GM23248 (cell line): Measurements from ENCODE around the gene BCKDHB. TPM values are rescaled to one million over a fixed set of nuclear protein-coding genes. Genes with fewer than 3 reads are reported as not detected.
A peak's percentile ranks its signal among the peaks of the same experiment; 100 is the strongest.

ENCODE experiments used
- DNase-seq: peaks from one replicate; pipeline ENCODE4 v3.0.0-alpha.2; 2015
- H2AFZ ChIP-seq: fragments of 200-600 bp; sonication (generic); 2 replicates; pipeline ENCODE4 v1.6.1; 2016; ENCODE audit warnings: antibody characterized with exemption
- H3F3A ChIP-seq: fragments of 200-600 bp; sonication (generic); 2 replicates; pipeline ENCODE4 v1.6.1; 2016; ENCODE audit warnings: mild to moderate bottlenecking, antibody characterized with exemption, mixed run types; ENCODE audit not compliant: insufficient read depth
- H3K27ac ChIP-seq: fragments of 200-600 bp; sonication (generic); 2 replicates; pipeline ENCODE4 v1.5.1; 2016; ENCODE audit warnings: mild to moderate bottlenecking
- H3K27me3 ChIP-seq: fragments of 200-600 bp; sonication (generic); replicated peaks from 2 replicates; pipeline ENCODE4 v1.6.1; 2016; ENCODE audit warnings: mild to moderate bottlenecking; ENCODE audit not compliant: insufficient read depth
- H3K36me3 ChIP-seq: fragments of 200-600 bp; sonication (generic); 2 replicates; pipeline ENCODE4 v1.6.1; 2016; ENCODE audit warnings: low read depth, mild to moderate bottlenecking
- H3K4me1 ChIP-seq: fragments of 200-600 bp; sonication (generic); 2 replicates; pipeline ENCODE4 v1.6.1; 2016; ENCODE audit warnings: mild to moderate bottlenecking; ENCODE audit not compliant: insufficient read depth
- H3K4me2 ChIP-seq: fragments of 200-600 bp; sonication (generic); one replicate; pipeline ENCODE4 v1.6.1; 2016; ENCODE audit warnings: mild to moderate bottlenecking; ENCODE audit not compliant: unreplicated experiment
- H3K4me3 ChIP-seq: fragments of 200-600 bp; sonication (generic); 2 replicates; pipeline ENCODE4 v1.5.1; 2016; ENCODE audit warnings: mild to moderate bottlenecking
- H3K79me2 ChIP-seq: fragments of 200-600 bp; sonication (generic); 2 replicates; pipeline ENCODE4 v1.6.1; 2016; ENCODE audit warnings: mild to moderate bottlenecking; ENCODE audit not compliant: insufficient read depth
- H3K9ac ChIP-seq: fragments of 200-600 bp; sonication (generic); 2 replicates; pipeline ENCODE4 v1.6.1; 2016; ENCODE audit warnings: mild to moderate bottlenecking
- H3K9me2 ChIP-seq: fragments of 200-600 bp; sonication (generic); 2 replicates; pipeline ENCODE4 v1.6.1; 2016; ENCODE audit warnings: mixed run types, mild to moderate bottlenecking, moderate library complexity; ENCODE audit not compliant: insufficient read depth
- H3K9me3 ChIP-seq: fragments of 200-600 bp; sonication (generic); one replicate; pipeline ENCODE4 v1.6.1; 2017; ENCODE audit warnings: low read depth
- H4K20me1 ChIP-seq: fragments of 200-600 bp; sonication (generic); 2 replicates; pipeline ENCODE4 v1.6.0; 2016; ENCODE audit not compliant: insufficient read depth
- EZH2 ChIP-seq: fragments of 200-600 bp; sonication (generic); IDR thresholded peaks from 2 replicates; pipeline ENCODE4 v1.6.1; 2018; ENCODE audit warnings: antibody characterized with exemption, mild to moderate bottlenecking; ENCODE audit not compliant: insufficient read depth, poor library complexity, severe bottlenecking
- EZH2phosphoT487 ChIP-seq: fragments of 200-600 bp; sonication (generic); IDR thresholded peaks from 2 replicates; pipeline ENCODE4 v1.6.1; 2018; ENCODE audit warnings: antibody characterized with exemption, moderate library complexity, mild to moderate bottlenecking, low read depth; ENCODE audit not compliant: insufficient read depth
- WGBS, 2 experiments: methylation state at CpG; one replicate each; pipeline ENCODE4 v1.1.6; 2015 to 2017; ENCODE audit warnings: low lambda C conversion rate in 2 of 2, low coverage in 1 of 2; ENCODE audit errors: missing lambda C conversion rate in 2 of 2; 5-methylcytosine and 5-hydroxymethylcytosine counted together
- in situ Hi-C: fragments of 300-500 bp; cut with MboI; formaldehyde crosslinking; loops from 2 replicates; pipeline ENCODE4 v1.15.0; 2020
- polyA plus RNA-seq: library from polyadenylated mRNA; unstranded; fragments of >200 nt; fragmentation: Nextera tagmentation; extraction: Ambion mirVana; gene quantifications from 2 replicates; pipeline ENCODE4 v1.2.1, GENCODE V29; 2016
- total RNA-seq: library from RNA; depleted of rRNA; stranded (reverse); fragments of >200 nt; shearing (Covaris generic); gene quantifications from 2 replicates; pipeline ENCODE4 v1.2.3, GENCODE V29; 2014

BCKDHB gene
- total and polyA plus RNA-seq, 2 experiments from 2014 or later, result 18.4 to 33.8 TPM

DNA sequence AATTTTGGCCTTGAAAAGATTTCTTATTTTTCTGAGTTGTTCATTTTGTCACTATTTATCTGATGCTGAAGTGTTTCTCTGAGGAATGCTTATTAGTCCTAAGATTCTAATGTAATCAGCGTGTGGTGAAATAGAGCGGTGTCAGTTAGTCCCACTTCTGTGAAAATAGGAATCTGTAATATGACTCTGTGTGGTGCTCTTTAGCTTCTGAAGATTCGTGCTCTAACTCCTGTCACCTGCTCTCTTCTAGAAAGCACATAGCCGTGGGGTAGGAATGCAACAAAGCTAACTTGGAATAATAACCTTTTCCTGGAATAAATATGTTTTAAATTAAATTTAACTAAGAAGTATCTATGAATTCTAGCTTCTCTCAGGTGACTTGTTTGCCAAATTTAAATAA is 90.4 kb downstream of the BCKDHB start:
- no peaks in the 10 kb centered on the region for H3K9me2 ChIP-seq
- no peaks in the 10 kb centered on the region for H3F3A ChIP-seq
- H3K27ac ChIP-seq, result no peak overlapping the region
- H3K4me1 ChIP-seq, result peaks cover 11% of the 10 kb centered on the region
- no peak overlapping the region for H2AFZ ChIP-seq
- no peak overlapping the region for H3K4me3 ChIP-seq
- H4K20me1 ChIP-seq, result no peaks in the 10 kb centered on the region
- no peak overlapping the region for H3K4me2 ChIP-seq
- TF ChIP-seq EZH2phosphoT487, result no peak
- no peak for TF ChIP-seq EZH2
- no peaks in the 10 kb centered on the region for H3K36me3 ChIP-seq
- H3K9me3 ChIP-seq, result no peaks in the 10 kb centered on the region
- no peaks in the 10 kb centered on the region for H3K79me2 ChIP-seq
- H3K9ac ChIP-seq, result no peak overlapping the region
- DNase-seq, result no peak
- no peaks in the 10 kb centered on the region for H3K27me3 ChIP-seq
- WGBS, 2 experiments, result 36 to 43% methylated on average over 4 of the region's 4 CpGs
- in situ Hi-C loops, result no loop called here

DNA sequence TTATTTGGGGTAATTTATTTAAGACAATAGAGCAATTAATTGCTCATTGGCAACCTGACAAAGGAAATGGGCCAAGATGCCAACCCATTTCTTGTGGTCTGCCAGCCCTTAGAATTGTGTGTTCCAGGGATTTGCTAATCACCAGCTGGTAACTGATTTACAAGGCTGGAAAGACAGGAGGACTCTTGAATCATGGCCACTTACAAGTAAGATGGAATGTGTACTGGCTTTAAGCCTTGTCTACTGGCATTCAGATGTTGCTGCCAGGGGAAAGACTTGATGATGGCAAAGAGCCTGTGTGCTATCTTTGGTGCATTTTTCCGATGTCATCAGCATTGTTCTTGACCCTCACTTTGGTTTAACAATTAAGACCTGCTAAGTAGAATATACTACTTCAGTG is 91.0 kb downstream of the BCKDHB start:
- H3K4me1 ChIP-seq, result peaks cover 11% of the 10 kb centered on the region
- H3K4me3 ChIP-seq, result no peak overlapping the region
- H4K20me1 ChIP-seq, result no peaks in the 10 kb centered on the region
- no peak overlapping the region for H3K27ac ChIP-seq
- no peak for TF ChIP-seq EZH2phosphoT487
- no peak for TF ChIP-seq EZH2
- H3K4me2 ChIP-seq, result no peak overlapping the region
- no peaks in the 10 kb centered on the region for H3K9me3 ChIP-seq
- DNase-seq, result peak; percentile 67
- H3K79me2 ChIP-seq, result no peaks in the 10 kb centered on the region
- H3K27me3 ChIP-seq, result no peaks in the 10 kb centered on the region
- H3F3A ChIP-seq, result no peaks in the 10 kb centered on the region
- H3K9ac ChIP-seq, result no peak overlapping the region
- H3K9me2 ChIP-seq, result no peaks in the 10 kb centered on the region
- 9 to 12% methylated on average over 1 of the region's 1 CpG for WGBS, 2 experiments
- no peak overlapping the region for H2AFZ ChIP-seq
- no peaks in the 10 kb centered on the region for H3K36me3 ChIP-seq
- in situ Hi-C loops, result no loop called here

DNA sequence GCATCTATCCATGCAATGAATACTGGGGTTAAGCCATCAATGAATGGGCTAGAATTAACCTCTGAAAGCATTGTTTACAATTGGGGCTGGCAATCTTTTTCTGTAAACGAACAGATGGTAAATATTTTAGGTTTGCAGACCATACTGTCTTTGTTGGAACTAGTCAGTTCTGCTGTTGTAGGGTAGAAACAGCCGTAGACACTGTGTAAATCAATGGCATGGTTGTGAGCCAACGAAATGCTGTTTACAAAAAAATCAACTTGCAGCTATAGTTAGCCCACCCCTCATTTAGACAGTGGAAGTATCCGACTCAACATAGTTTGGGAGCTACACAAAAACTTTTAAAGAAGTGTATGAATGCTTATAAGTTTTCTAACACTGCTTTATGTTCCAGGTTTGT is 91.5 kb downstream of the BCKDHB start:
- H3K4me1 ChIP-seq, result peaks cover 11% of the 10 kb centered on the region
- 92 to 95% methylated on average over 4 of the region's 4 CpGs for WGBS, 2 experiments
- H3K36me3 ChIP-seq, result no peaks in the 10 kb centered on the region
- no peak for DNase-seq
- no peaks in the 10 kb centered on the region for H3K79me2 ChIP-seq
- no peaks in the 10 kb centered on the region for H3K9me2 ChIP-seq
- no peak overlapping the region for H3K9ac ChIP-seq
- no peaks in the 10 kb centered on the region for H3K9me3 ChIP-seq
- H2AFZ ChIP-seq, result no peak overlapping the region
- H3K27ac ChIP-seq, result no peak overlapping the region
- no peak overlapping the region for H3K4me3 ChIP-seq
- TF ChIP-seq EZH2, result no peak
- TF ChIP-seq EZH2phosphoT487, result no peak
- no peaks in the 10 kb centered on the region for H4K20me1 ChIP-seq
- no peak overlapping the region for H3K4me2 ChIP-seq
- H3F3A ChIP-seq, result no peaks in the 10 kb centered on the region
- H3K27me3 ChIP-seq, result no peaks in the 10 kb centered on the region
- in situ Hi-C loops, result no loop called here

DNA sequence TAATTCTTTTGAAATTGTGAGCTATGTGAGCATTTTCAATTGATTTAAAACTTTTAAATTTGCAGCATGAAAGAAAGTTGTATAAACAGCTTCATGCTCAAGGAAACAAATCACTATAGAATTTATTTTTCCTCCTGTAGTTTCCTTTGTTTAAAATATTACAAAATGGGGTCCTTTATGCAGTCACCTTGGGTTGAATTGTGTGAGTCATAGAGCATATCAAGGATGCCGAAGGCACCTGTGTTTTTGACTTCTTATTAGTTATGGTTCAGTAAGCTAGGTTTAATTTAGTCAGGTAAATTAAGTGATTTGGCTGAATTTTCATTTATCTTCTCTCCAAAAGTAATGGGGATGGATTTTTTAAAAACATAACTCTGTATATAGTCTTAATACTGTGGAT is 96.8 kb downstream of the BCKDHB start:
- Histone ChIP-seq H3K9me2 (no peaks in the 10 kb centered on the region), H4K20me1 (no peaks in the 10 kb centered on the region), H3K27me3 (no peaks in the 10 kb centered on the region), H3K4me3 (no peak overlapping the region), H3K36me3 (no peaks in the 10 kb centered on the region), H3K4me1 (no peaks in the 10 kb centered on the region), H3K27ac (no peak overlapping the region), H3K4me2 (no peak overlapping the region), H3K9ac (no peak overlapping the region), H3F3A (no peaks in the 10 kb centered on the region), H2AFZ (no peak overlapping the region), H3K9me3 (no peaks in the 10 kb centered on the region), H3K79me2 (no peaks in the 10 kb centered on the region)
- no peak for DNase-seq
- in situ Hi-C loops, result loop anchor here (25.0 kb wide), 2 partner anchors 1259 to 1534 kb away; no protein-coding TSS in a partner anchor
- WGBS, 2 experiments, result 91% methylated on average over 1 of the region's 1 CpG
- TF ChIP-seq EZH2 (no peak), EZH2phosphoT487 (no peak)

DNA sequence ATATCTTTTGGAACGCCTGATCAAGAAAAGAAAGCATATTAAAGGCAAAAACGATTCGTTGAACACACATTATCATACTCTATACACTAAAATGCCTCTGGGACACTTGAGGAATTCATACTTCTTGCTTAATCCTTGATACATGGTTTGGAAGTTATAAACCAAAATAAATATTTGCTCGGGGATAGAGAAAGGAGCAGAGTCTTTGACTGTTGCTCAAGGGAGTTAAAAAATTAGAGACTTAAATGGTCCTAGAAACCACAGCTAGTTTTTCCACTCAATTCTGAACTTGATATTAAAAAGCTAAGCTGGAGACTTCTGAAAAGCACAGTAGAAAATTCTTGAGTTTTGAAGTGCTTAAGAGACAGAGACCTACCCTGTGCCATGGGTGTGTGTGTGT is 98.9 kb downstream of the BCKDHB start:
- in situ Hi-C loops, result loop anchor here (25.0 kb wide), 2 partner anchors 1257 to 1532 kb away; no protein-coding TSS in a partner anchor
- Histone ChIP-seq H3K4me2 (no peak overlapping the region), H2AFZ (no peak overlapping the region), H3K27me3 (no peaks in the 10 kb centered on the region), H3F3A (no peaks in the 10 kb centered on the region), H4K20me1 (no peaks in the 10 kb centered on the region), H3K79me2 (no peaks in the 10 kb centered on the region), H3K36me3 (no peaks in the 10 kb centered on the region), H3K27ac (no peak overlapping the region), H3K4me3 (no peak overlapping the region), H3K4me1 (0 out of 2 replicates have a peak, but pooled peaks cover 4% of the 10 kb centered on the region), H3K9me2 (no peaks in the 10 kb centered on the region), H3K9me3 (no peaks in the 10 kb centered on the region), H3K9ac (no peak overlapping the region)
- WGBS, 2 experiments, result 81 to 83% methylated on average over 4 of the region's 4 CpGs
- no peak for DNase-seq
- TF ChIP-seq EZH2, result no peak
